A549 (cell line): Measurements from ENCODE around the gene AQR. TPM values are rescaled to one million over a fixed set of nuclear protein-coding genes. Genes with fewer than 3 reads are reported as not detected.

Experiments
- ATAC-seq, 2 experiments: fragments of 200-7000 bp in 1 of 2; fragments of >200 bp in 1 of 2; cut with Nextera tagmentation in 1 of 2; cut with Tn5 transposase in 1 of 2; 3 replicates each; pipeline versions ENCODE4 v1.8.0 to v1.9.1; 2018 to 2020; ENCODE audit warnings: mild to moderate bottlenecking in 1 of 2, moderate library complexity in 1 of 2
- CTCF ChIA-PET: fragments of 300-600 bp; sonication (Branson Sonifier 250); formaldehyde crosslinking; extraction: SDS; loops from one replicate; lab custom pipeline; 2021; ENCODE audit warnings: antibody characterized with exemption, inconsistent platforms; lab: Yijun Ruan, JAX
- POLR2A ChIA-PET: fragments of 350-600 bp; formaldehyde crosslinking; extraction: SDS; loops from one replicate; lab custom pipeline; 2021; ENCODE audit warnings: antibody characterized with exemption, inconsistent platforms; lab: Yijun Ruan, JAX
- DNase-seq, 2 experiments: peaks; one replicate each; pipeline versions ENCODE4 v3.0.0 to v3.0.0-alpha.2; 2011 to 2016; ENCODE audit warnings: low read depth in 1 of 2, low spot score in 1 of 2
- FAIRE-seq: peaks from 2 replicates; lab custom pipeline; 2011; peaks lifted over from hg19 to GRCh38; lab: Jason Lieb, UNC
- H3K27ac ChIP-seq, 2 experiments: fragments of >200 bp; sonication (Bioruptor Twin); formaldehyde crosslinking; 3 replicates each; pipeline ENCODE4 v1.5.1; 2016 to 2017
- H3K4me1 ChIP-seq: fragments of >200 bp; sonication (Bioruptor Twin); formaldehyde crosslinking; 3 replicates; pipeline ENCODE4 v1.6.1; 2016
- H3K4me2 ChIP-seq: fragments of >200 bp; sonication (Bioruptor Twin); formaldehyde crosslinking; 3 replicates; pipeline ENCODE4 v1.6.1; 2016
- H3K4me3 ChIP-seq: fragments of >200 bp; sonication (Bioruptor Twin); formaldehyde crosslinking; 3 replicates; pipeline ENCODE4 v1.5.1; 2016
- H3K9me3 ChIP-seq: fragments of >200 bp; sonication (Bioruptor Twin); formaldehyde crosslinking; 3 replicates; pipeline ENCODE4 v1.6.1; 2016
- BCL3 ChIP-seq: fragments of >200 bp; sonication (Bioruptor Twin); formaldehyde crosslinking; IDR thresholded peaks from 3 replicates; pipeline ENCODE4 v1.6.1; 2016
- BHLHE40 ChIP-seq: IDR thresholded peaks from 2 replicates; pipeline ENCODE4 v1.6.1; 2012; ENCODE audit warnings: low read depth, low read length, inconsistent platforms
- CBX2 ChIP-seq: fragments of 200-600 bp; sonication (generic); IDR thresholded peaks from 2 replicates; pipeline ENCODE4 v1.6.1; 2016; ENCODE audit warnings: low read depth, mild to moderate bottlenecking, borderline replicate concordance
- CBX8 ChIP-seq: fragments of 200-600 bp; sonication (generic); IDR thresholded peaks from 2 replicates; pipeline ENCODE4 v1.6.1; 2016
- CHD4 ChIP-seq: fragments of 200-600 bp; sonication (generic); IDR thresholded peaks from 2 replicates; pipeline ENCODE4 v1.6.1; 2016; ENCODE audit warnings: antibody characterized with exemption, mild to moderate bottlenecking, borderline replicate concordance
- CTCF ChIP-seq: fragments of >200 bp; sonication (Bioruptor Twin); formaldehyde crosslinking; IDR thresholded peaks from 3 replicates; pipeline ENCODE4 v1.5.1; 2016
- EHF ChIP-seq: fragments of 250-450 bp; sonication (Bioruptor Pico); IDR thresholded peaks from 2 replicates; pipeline ENCODE4 v1.5.0; 2020; ENCODE audit warnings: mild to moderate bottlenecking
- EP300 ChIP-seq, 2 experiments: fragments of >200 bp; sonication (Bioruptor Twin); formaldehyde crosslinking; IDR thresholded peaks; 2 replicates in 1 of 2; 3 replicates in 1 of 2; pipeline ENCODE4 v1.6.1; 2016 to 2017
- FOSB ChIP-seq: fragments of 250-450 bp; sonication (Bioruptor Pico); IDR thresholded peaks from 2 replicates; pipeline ENCODE4 v1.5.0; 2020; ENCODE audit warnings: mild to moderate bottlenecking, moderate library complexity
- FOXS1 ChIP-seq: fragments of 250-450 bp; sonication (Bioruptor Pico); IDR thresholded peaks from 2 replicates; pipeline ENCODE4 v1.5.0; 2020; ENCODE audit warnings: mild to moderate bottlenecking, moderate library complexity
- GATA3 ChIP-seq: IDR thresholded peaks from 2 replicates; pipeline ENCODE4 v1.6.1; 2012; ENCODE audit warnings: borderline replicate concordance
- KDM5A ChIP-seq: fragments of 200-600 bp; sonication (generic); IDR thresholded peaks from 2 replicates; pipeline ENCODE4 v1.6.1; 2016; ENCODE audit warnings: antibody characterized with exemption, mild to moderate bottlenecking
- MAFK ChIP-seq: fragments of 450-650 bp; IDR thresholded peaks from 2 replicates; pipeline ENCODE4 v1.6.1; 2014; ENCODE audit not compliant: partially characterized antibody
- NR3C1 ChIP-seq: fragments of >200 bp; sonication (Bioruptor Twin); formaldehyde crosslinking; IDR thresholded peaks from 3 replicates; pipeline ENCODE4 v1.6.1; 2017
- RAD21 ChIP-seq, 2 experiments: fragments of >200 bp in 1 of 2; sonication (Bioruptor Twin) in 1 of 2; formaldehyde crosslinking in 1 of 2; IDR thresholded peaks in 1 of 2; conservative IDR thresholded peaks in 1 of 2; 2 replicates in 1 of 2; 3 replicates in 1 of 2; pipeline ENCODE4 v1.6.1; 2012 to 2018; ENCODE audit warnings: inconsistent platforms in 1 of 2
- RCOR1 ChIP-seq: fragments of 150-350 bp; IDR thresholded peaks from 2 replicates; pipeline ENCODE4 v1.6.1; 2014; ENCODE audit warnings: antibody characterized with exemption, low read length, low read depth
- RFX5 ChIP-seq: fragments of 450-650 bp; IDR thresholded peaks from 2 replicates; pipeline ENCODE4 v1.7.1; 2014; ENCODE audit warnings: antibody characterized with exemption, mild to moderate bottlenecking, moderate library complexity
- TP53 ChIP-seq: fragments of 250-450 bp; sonication (Bioruptor Pico); IDR thresholded peaks from 2 replicates; pipeline ENCODE4 v1.5.0; 2021; ENCODE audit warnings: mild to moderate bottlenecking, moderate library complexity
- ZC3H11A ChIP-seq: fragments of 450-650 bp; IDR thresholded peaks from 2 replicates; pipeline ENCODE4 v1.6.1; 2014; ENCODE audit warnings: antibody characterized with exemption, mild to moderate bottlenecking
- ZNF302 ChIP-seq: fragments of 250-450 bp; sonication (Bioruptor Pico); IDR thresholded peaks from 2 replicates; pipeline ENCODE4 v1.9.0; 2021; ENCODE audit warnings: inconsistent platforms, mild to moderate bottlenecking, moderate library complexity
- WGBS: methylation state at CpG from one replicate; pipeline ENCODE4 v1.1.6; 2017; ENCODE audit errors: missing lambda C conversion rate; 5-methylcytosine and 5-hydroxymethylcytosine counted together
- polyA plus RNA-seq, 4 experiments: library from polyadenylated mRNA; depleted of rRNA in 3 of 4; stranded (reverse); fragments of >200 nt; fragmentation: RNase III in 1 of 4; extraction: RNeasy Plus Mini Kit Qiagen cat#74134 plus additional on column Dnase treatment in 1 of 4; gene quantifications; 2 replicates in 3 of 4; 3 replicates in 1 of 4; pipeline ENCODE4 v1.2.3, GENCODE V29; 2011 to 2017

The AQR gene
- polyA plus RNA-seq, 2 of the 4 experiments (the other 2 are of a cell fraction), result 22.3 to 58.5 TPM

- peaks cover 28% of the 10 kb centered on the region for H3K4me1 ChIP-seq
- no peak for ATAC-seq
- peak overlapping the region; percentile 95 to 98; a peak in 4 of 6 replicates for H3K27ac ChIP-seq
- WGBS, result 73% methylated on average over 1 of the region's 1 CpG
- DNase-seq, result no peak
- H3K9me3 ChIP-seq, result no peaks in the 10 kb centered on the region
- ChIA-PET POLR2A (interaction anchor here (3.0 to 3.6 kb wide), 2 partner anchors 17 kb away, joined by 21 to 104 read pairs; partner anchors contain the start of gene AQR), CTCF (interaction anchor here (0.9 to 3.2 kb wide), 2 partner anchors 9 to 16 kb away, joined by 3 to 22 read pairs; partner anchors contain the start of gene AQR)
- H3K4me2 ChIP-seq, result peak overlapping the region; percentile 87
- no peak for FAIRE-seq
- no peak for TF ChIP-seq FOSB
- TF ChIP-seq RFX5, result no peak
- TF ChIP-seq EHF (CRISPR knock-in tag), result no peak
- TF ChIP-seq NR3C1, result no peak
- no peak for TF ChIP-seq BCL3
- TF ChIP-seq CBX8, result no peak
- TF ChIP-seq FOXS1 (CRISPR knock-in tag), result no peak
- no peak for TF ChIP-seq CHD4
- peak overlapping the region; percentile 96 for H3K4me3 ChIP-seq
Observed at GRCh38 chr15:34986326-34986725, 16.8 kb upstream of the AQR start.

- no peak for ATAC-seq
Observed at GRCh38 chr15:34984889-34985630, 15.5 kb upstream of the AQR start.

GRCh38 chr15:34976743-34977142, 7.2 kb upstream of the AQR start:
- no peak for ATAC-seq
- DNase-seq, result no peak
- Histone ChIP-seq H3K27ac (no peak overlapping the region), H3K4me1 (no peaks in the 10 kb centered on the region), H3K4me2 (no peak overlapping the region), H3K4me3 (no peak overlapping the region), H3K9me3 (no peaks in the 10 kb centered on the region)
- WGBS, result 56% methylated on average over 2 of the region's 2 CpGs
- FAIRE-seq, result peak; percentile 59
- ChIA-PET CTCF (interaction anchor here (1.2 to 3.1 kb wide), 4 partner anchors 10 to 56 kb away, joined by 3 to 15 read pairs (median 4); partner anchors contain the start of gene ZNF770), POLR2A (interaction anchor here (0.7 to 4.9 kb wide), 2 partner anchors 11 to 20 kb away, joined by 3 to 32 read pairs; partner anchors contain the start of gene ZNF770)
- TF ChIP-seq BCL3, result no peak
- TF ChIP-seq GATA3, result no peak

More at GRCh38 chr15:34984889-34985630, 15.5 kb upstream of the AQR start:
- DNase-seq, result no peak
- H3K9me3 ChIP-seq, result no peaks in the 10 kb centered on the region
- POLR2A ChIA-PET, result interaction anchor here (3.6 kb wide), 1 partner anchor 15 kb away, joined by 21 read pairs; the partner anchor contains the start of gene AQR
- no peak for FAIRE-seq
- no peak overlapping the region for H3K4me3 ChIP-seq
- H3K4me1 ChIP-seq, result peaks cover 28% of the 10 kb centered on the region
- CTCF ChIA-PET, result interaction anchor here (0.6 to 3.2 kb wide), 4 partner anchors 9 to 322 kb away, joined by 3 to 22 read pairs (median 3); partner anchors contain the start of gene AQR
- H3K27ac ChIP-seq, result no peak overlapping the region
- TF ChIP-seq TP53 (no peak), NR3C1 (no peak), CBX2 (no peak), ZNF302 (CRISPR knock-in tag) (no peak)
- H3K4me2 ChIP-seq, result peak overlapping the region; percentile 87
- 81% methylated on average over 9 of the region's 9 CpGs for WGBS

- Histone ChIP-seq H3K4me3 (no peak overlapping the region), H3K27ac (no peak overlapping the region), H3K4me2 (no peak overlapping the region), H3K9me3 (no peaks in the 10 kb centered on the region), H3K4me1 (no peaks in the 10 kb centered on the region)
- POLR2A ChIA-PET, result interaction anchor here (0.7 to 4.9 kb wide), 2 partner anchors 12 to 19 kb away, joined by 3 to 32 read pairs; partner anchors contain the start of gene ZNF770
- FAIRE-seq (no peak), ATAC-seq (no peak), DNase-seq (no peak)
- CTCF ChIA-PET, result interaction anchor here (1.3 to 3.1 kb wide), 2 partner anchors 12 to 16 kb away, joined by 5 to 15 read pairs; partner anchors contain the start of gene ZNF770
- no peak for TF ChIP-seq CHD4
- TF ChIP-seq CTCF, result no peak
- TF ChIP-seq ZNF302 (CRISPR knock-in tag), result no peak
- TF ChIP-seq RAD21 (conservative IDR thresholded peaks at IDR 0.05 in 1 of 2, IDR thresholded peaks at IDR 0.05 in 1 of 2), result no peak
- TF ChIP-seq KDM5A, result no peak
- no peak for TF ChIP-seq GATA3
- no peak for TF ChIP-seq MAFK
- TF ChIP-seq RCOR1, result no peak
- TF ChIP-seq BHLHE40, result no peak
- TF ChIP-seq EP300 (IDR thresholded peaks at IDR 0.05), result no peak
- TF ChIP-seq ZC3H11A, result no peak
- WGBS, result 96% methylated on average over 2 of the region's 2 CpGs
Observed at GRCh38 chr15:34976073-34976472, 6.5 kb upstream of the AQR start.
